Endothelial cell of umbilical vein (primary cell): ENCODE data around the gene AKAP4. TPM values are rescaled to one million over a fixed set of nuclear protein-coding genes. Genes with fewer than 3 reads are reported as not detected.

Experiments
- BruUV-seq: library from RNA; stranded (reverse); fragments of 400-500 nt; replicated peaks from 2 replicates; lab custom pipeline; 2021; lab: Mats Ljungman, UMichigan
- CTCF ChIA-PET: fragments of 300-600, 350-600 bp; sonication (Branson Sonifier 250); formaldehyde crosslinking; loops from one replicate; lab custom pipeline; 2021; ENCODE audit warnings: antibody characterized with exemption, inconsistent platforms; lab: Charles Lee
- POLR2A ChIA-PET: fragments of 300-600, 350-600 bp; sonication (Branson Sonifier 250); formaldehyde crosslinking; loops from one replicate; lab custom pipeline; 2021; ENCODE audit warnings: antibody characterized with exemption, inconsistent platforms; lab: Charles Lee
- DNase-seq: peaks from one replicate; pipeline ENCODE4 v3.0.0-alpha.2; 2011; ENCODE audit warnings: low read depth, low spot score
- FAIRE-seq: peaks from 2 replicates; lab custom pipeline; 2011; peaks lifted over from hg19 to GRCh38; lab: Jason Lieb, UNC
- H2AFZ ChIP-seq: 2 replicates; pipeline ENCODE4 v1.6.0; 2012; ENCODE audit warnings: low read depth, low read length, control low read depth, inconsistent platforms
- H3K27ac ChIP-seq: 2 replicates; pipeline ENCODE4 v1.5.1; 2011; ENCODE audit warnings: low read depth, mild to moderate bottlenecking, control low read depth, low read length, moderate library complexity; ENCODE audit not compliant: insufficient read depth
- H3K27me3 ChIP-seq, 2 experiments: 2 replicates each; pipeline versions ENCODE4 v1.6.0 to v1.6.1; 2011; ENCODE audit warnings: low read length in 2 of 2, mixed read lengths in 1 of 2; ENCODE audit not compliant: control insufficient read depth in 2 of 2, insufficient read depth in 2 of 2
- H3K36me3 ChIP-seq, 2 experiments: 2 replicates in 1 of 2; 3 replicates in 1 of 2; pipeline ENCODE4 v1.5.1; 2011; ENCODE audit warnings: low read length in 2 of 2, mild to moderate bottlenecking in 1 of 2, moderate library complexity in 1 of 2; ENCODE audit not compliant: control insufficient read depth in 2 of 2, insufficient read depth in 2 of 2; ENCODE audit errors: extremely low read depth in 1 of 2
- H3K4me1 ChIP-seq: 3 replicates; pipeline ENCODE4 v1.5.1; 2011; ENCODE audit warnings: mild to moderate bottlenecking, low read length; ENCODE audit not compliant: control insufficient read depth, insufficient read depth; ENCODE audit errors: extremely low read depth
- H3K4me2 ChIP-seq: 2 replicates; pipeline ENCODE4 v1.6.1; 2011; ENCODE audit warnings: low read length, control low read depth, mixed read lengths; ENCODE audit not compliant: insufficient read depth
- H3K4me3 ChIP-seq, 3 experiments: fragments of 200-600 bp in 1 of 3; sonication (generic), shearing (Covaris generic) in 1 of 3; replicated peaks in 1 of 3; 2 replicates each; pipeline ENCODE4 v1.5.1; 2011 to 2016; ENCODE audit warnings: control low read depth in 3 of 3, low read length in 3 of 3, mild to moderate bottlenecking in 2 of 3, inconsistent platforms in 1 of 3, low read depth in 1 of 3, moderate library complexity in 1 of 3; ENCODE audit not compliant: insufficient read depth in 1 of 3
- H3K79me2 ChIP-seq: 2 replicates; pipeline ENCODE4 v1.6.0; 2012; ENCODE audit warnings: low read length, inconsistent platforms; ENCODE audit not compliant: control insufficient read depth, insufficient read depth
- H3K9ac ChIP-seq: replicated peaks from 2 replicates; pipeline ENCODE3; 2011; ENCODE audit warnings: low read length, control low read depth; ENCODE audit not compliant: insufficient read depth; ENCODE audit errors: extremely low read depth
- H3K9me1 ChIP-seq: replicated peaks from 3 replicates; pipeline ENCODE4 v1.6.0; 2011; ENCODE audit warnings: mild to moderate bottlenecking, low read length; ENCODE audit not compliant: control insufficient read depth, insufficient read depth; ENCODE audit errors: extremely low read depth
- H3K9me3 ChIP-seq: replicated peaks from 2 replicates; pipeline ENCODE4 v1.5.1; 2012; ENCODE audit warnings: low read length, inconsistent platforms; ENCODE audit not compliant: control insufficient read depth, insufficient read depth
- H4K20me1 ChIP-seq: replicated peaks from 2 replicates; pipeline ENCODE3; 2011; ENCODE audit warnings: mild to moderate bottlenecking, low read length; ENCODE audit not compliant: control insufficient read depth, insufficient read depth; ENCODE audit errors: extremely low read depth
- EZH2 ChIP-seq: IDR thresholded peaks from 2 replicates; pipeline ENCODE4 v1.6.1; 2012; ENCODE audit warnings: borderline replicate concordance, low read depth, mild to moderate bottlenecking, moderate library complexity, low read length, inconsistent platforms; ENCODE audit not compliant: severe bottlenecking
- FOS ChIP-seq: IDR thresholded peaks from 2 replicates; pipeline ENCODE4 v1.6.1; 2011; ENCODE audit warnings: mild to moderate bottlenecking, low read length, moderate library complexity, borderline replicate concordance; ENCODE audit not compliant: insufficient read depth
- GATA2 ChIP-seq: IDR thresholded peaks from 2 replicates; pipeline ENCODE4 v1.7.0; 2011; ENCODE audit warnings: low read depth, mild to moderate bottlenecking, moderate library complexity, mixed read lengths, low read length; ENCODE audit not compliant: insufficient read length, insufficient read depth
- JUN ChIP-seq: IDR thresholded peaks from 2 replicates; pipeline ENCODE4 v1.6.1; 2011; ENCODE audit warnings: borderline replicate concordance, low read depth; ENCODE audit not compliant: insufficient read length, insufficient read depth
- MAX ChIP-seq: IDR thresholded peaks from 2 replicates; pipeline ENCODE4 v1.6.1; 2011; ENCODE audit not compliant: insufficient read depth, insufficient read length
- MYC ChIP-seq: IDR thresholded peaks from one replicate; pipeline ENCODE4 v1.6.1; 2011; ENCODE audit warnings: mild to moderate bottlenecking, low read depth, low read length
- POLR2A ChIP-seq: IDR thresholded peaks from 2 replicates; pipeline ENCODE4 v1.6.1; 2012; ENCODE audit warnings: low read depth, mild to moderate bottlenecking, control low read depth, low read length
- POLR2AphosphoS5 ChIP-seq: IDR thresholded peaks from 2 replicates; pipeline ENCODE4 v1.6.1; 2012; ENCODE audit warnings: low read depth, mild to moderate bottlenecking, control low read depth, low read length, moderate library complexity; ENCODE audit not compliant: insufficient read depth
- dilution Hi-C: fragments of 300-500 bp; cut with MboI; formaldehyde crosslinking; loops from one replicate; pipeline ENCODE4 v1.15.0; 2019; ENCODE audit warnings: low sequenced_read_pairs; ENCODE audit not compliant: extremely low pct_ligation_motif_present
- intact Hi-C: fragments of 100-400 bp; cut with micrococcal nuclease; formaldehyde crosslinking; loops from one replicate; pipeline ENCODE4 v1.10.0; 2022
- polyA plus RNA-seq, 4 experiments: library from polyadenylated mRNA; depleted of rRNA in 3 of 4; stranded (reverse) in 3 of 4; unstranded in 1 of 4; fragments of >200 nt; gene quantifications; 2 replicates each; pipeline versions ENCODE4 v1.2.1 to v1.2.3, GENCODE V29; 2011 to 2012; ENCODE audit warnings: missing spikeins in 1 of 4
- total RNA-seq: library from RNA; stranded (reverse); gene quantifications from 2 replicates; pipeline ENCODE4 v1.2.3, GENCODE V29; 2021
- TF ChIP-seq, protein P1 (sequence below), 2 donors: IDR thresholded peaks; 1 replicate in 1 of 2; 2 replicates in 1 of 2; pipeline ENCODE4 v1.5.1; 2011; ENCODE audit warnings: low read length in 2 of 2, mild to moderate bottlenecking in 2 of 2, moderate library complexity in 2 of 2, control low read depth in 1 of 2, inconsistent platforms in 1 of 2, low read depth in 1 of 2; ENCODE audit not compliant: insufficient read depth in 1 of 2; ENCODE audit errors: extremely low read depth in 1 of 2

The AKAP4 gene
- total and polyA plus RNA-seq, 2 donors (not counting 3 experiments of a cell fraction or from before 2014, with no cell fraction given): not detected

GRCh38 chrX:50168241-50168687, 32.5 kb downstream of the AKAP4 start:
- no TSS peak for BruUV-seq
- Histone ChIP-seq H3K27ac (no peak overlapping the region), H3K27me3 (no peaks in the 10 kb centered on the region), H3K79me2 (no peaks in the 10 kb centered on the region), H2AFZ (no peak overlapping the region), H3K4me2 (no peak overlapping the region), H3K9me1 (no peaks in the 10 kb centered on the region), H3K9ac (no peak overlapping the region), H3K9me3 (no peaks in the 10 kb centered on the region), H3K4me1 (no peaks in the 10 kb centered on the region), H4K20me1 (no peaks in the 10 kb centered on the region), H3K4me3 (no peak overlapping the region), H3K36me3 (no peaks in the 10 kb centered on the region)
- DNase-seq (no peak), FAIRE-seq (no peak)
- intact Hi-C loops (no loop called here), dilution Hi-C loops (no loop called here)
- CTCF ChIA-PET: no interaction called here
- POLR2A ChIA-PET: no interaction called here
- TF ChIP-seq JUN (no peak), POLR2AphosphoS5 (no peak), MAX (no peak), MYC (no peak), EZH2 (no peak), FOS (no peak), GATA2 (no peak), POLR2A (no peak)
- TF ChIP-seq, protein P1, sequence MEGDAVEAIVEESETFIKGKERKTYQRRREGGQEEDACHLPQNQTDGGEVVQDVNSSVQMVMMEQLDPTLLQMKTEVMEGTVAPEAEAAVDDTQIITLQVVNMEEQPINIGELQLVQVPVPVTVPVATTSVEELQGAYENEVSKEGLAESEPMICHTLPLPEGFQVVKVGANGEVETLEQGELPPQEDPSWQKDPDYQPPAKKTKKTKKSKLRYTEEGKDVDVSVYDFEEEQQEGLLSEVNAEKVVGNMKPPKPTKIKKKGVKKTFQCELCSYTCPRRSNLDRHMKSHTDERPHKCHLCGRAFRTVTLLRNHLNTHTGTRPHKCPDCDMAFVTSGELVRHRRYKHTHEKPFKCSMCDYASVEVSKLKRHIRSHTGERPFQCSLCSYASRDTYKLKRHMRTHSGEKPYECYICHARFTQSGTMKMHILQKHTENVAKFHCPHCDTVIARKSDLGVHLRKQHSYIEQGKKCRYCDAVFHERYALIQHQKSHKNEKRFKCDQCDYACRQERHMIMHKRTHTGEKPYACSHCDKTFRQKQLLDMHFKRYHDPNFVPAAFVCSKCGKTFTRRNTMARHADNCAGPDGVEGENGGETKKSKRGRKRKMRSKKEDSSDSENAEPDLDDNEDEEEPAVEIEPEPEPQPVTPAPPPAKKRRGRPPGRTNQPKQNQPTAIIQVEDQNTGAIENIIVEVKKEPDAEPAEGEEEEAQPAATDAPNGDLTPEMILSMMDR (IDR thresholded peaks at IDR 0.05; ENCODE audit: extremely low read depth in 1 of 2, insufficient read depth in 1 of 2, low read depth in 1 of 2, low read length in 2 of 2): no peak
